Measurements from ENCODE around the gene EPHA3. TPM values are rescaled to one million over a fixed set of nuclear protein-coding genes. Genes with fewer than 3 reads are reported as not detected.

The EPHA3 gene
- total RNA-seq, 1 donor from 2014 or later = 3.3 TPM

DNA sequence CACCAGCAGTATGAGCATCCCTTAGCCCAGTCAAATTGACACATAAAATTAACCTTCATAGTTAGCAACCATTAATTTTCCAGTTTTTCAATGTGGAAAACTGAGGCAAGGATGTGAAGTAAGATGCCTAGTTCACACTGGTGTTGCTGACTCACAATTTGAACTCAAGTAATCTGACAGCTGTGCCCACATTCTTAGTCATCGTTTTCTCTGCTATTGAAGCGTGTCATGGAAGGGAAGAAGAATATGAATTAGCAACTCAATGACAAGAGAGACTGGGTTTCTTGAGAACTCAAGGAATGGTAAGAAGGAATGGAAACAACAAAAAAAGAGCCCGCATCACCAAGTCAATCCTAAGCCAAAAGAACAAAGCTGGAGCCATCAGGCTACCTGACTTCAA lies 261.4 kb downstream of the EPHA3 start:
- intact Hi-C loops (cut with DNase I) = no loop called here
- Histone ChIP-seq H3K4me3 (no peak overlapping the region), H3K4me1 (no peaks in the 10 kb centered on the region), H3K9me3 (no peaks in the 10 kb centered on the region), H3K36me3 (no peaks in the 10 kb centered on the region), H3K27me3 (no peaks in the 10 kb centered on the region), H3K27ac (no peak overlapping the region)
- no peak for DNase-seq (ENCODE audit: low spot score in 2 of 2)
- TF ChIP-seq, protein P1, sequence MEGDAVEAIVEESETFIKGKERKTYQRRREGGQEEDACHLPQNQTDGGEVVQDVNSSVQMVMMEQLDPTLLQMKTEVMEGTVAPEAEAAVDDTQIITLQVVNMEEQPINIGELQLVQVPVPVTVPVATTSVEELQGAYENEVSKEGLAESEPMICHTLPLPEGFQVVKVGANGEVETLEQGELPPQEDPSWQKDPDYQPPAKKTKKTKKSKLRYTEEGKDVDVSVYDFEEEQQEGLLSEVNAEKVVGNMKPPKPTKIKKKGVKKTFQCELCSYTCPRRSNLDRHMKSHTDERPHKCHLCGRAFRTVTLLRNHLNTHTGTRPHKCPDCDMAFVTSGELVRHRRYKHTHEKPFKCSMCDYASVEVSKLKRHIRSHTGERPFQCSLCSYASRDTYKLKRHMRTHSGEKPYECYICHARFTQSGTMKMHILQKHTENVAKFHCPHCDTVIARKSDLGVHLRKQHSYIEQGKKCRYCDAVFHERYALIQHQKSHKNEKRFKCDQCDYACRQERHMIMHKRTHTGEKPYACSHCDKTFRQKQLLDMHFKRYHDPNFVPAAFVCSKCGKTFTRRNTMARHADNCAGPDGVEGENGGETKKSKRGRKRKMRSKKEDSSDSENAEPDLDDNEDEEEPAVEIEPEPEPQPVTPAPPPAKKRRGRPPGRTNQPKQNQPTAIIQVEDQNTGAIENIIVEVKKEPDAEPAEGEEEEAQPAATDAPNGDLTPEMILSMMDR (IDR thresholded peaks at IDR 0.05) = no peak

- intact Hi-C loops (cut with DNase I) = no loop called here
- no peaks in the 10 kb centered on the region for H3K36me3 ChIP-seq
- no peaks in the 10 kb centered on the region for H3K27me3 ChIP-seq
- TF ChIP-seq, protein P1 (IDR thresholded peaks at IDR 0.05) = no peak
- no peak overlapping the region for H3K4me3 ChIP-seq
- no peaks in the 10 kb centered on the region for H3K9me3 ChIP-seq
- H3K27ac ChIP-seq = no peak overlapping the region
- no peak for DNase-seq (ENCODE audit: low spot score in 2 of 2)
- H3K4me1 ChIP-seq = no peaks in the 10 kb centered on the region
These were observed 265.0 kb downstream of the EPHA3 start for GRCh38 chr3:89372456-89372855.

DNA sequence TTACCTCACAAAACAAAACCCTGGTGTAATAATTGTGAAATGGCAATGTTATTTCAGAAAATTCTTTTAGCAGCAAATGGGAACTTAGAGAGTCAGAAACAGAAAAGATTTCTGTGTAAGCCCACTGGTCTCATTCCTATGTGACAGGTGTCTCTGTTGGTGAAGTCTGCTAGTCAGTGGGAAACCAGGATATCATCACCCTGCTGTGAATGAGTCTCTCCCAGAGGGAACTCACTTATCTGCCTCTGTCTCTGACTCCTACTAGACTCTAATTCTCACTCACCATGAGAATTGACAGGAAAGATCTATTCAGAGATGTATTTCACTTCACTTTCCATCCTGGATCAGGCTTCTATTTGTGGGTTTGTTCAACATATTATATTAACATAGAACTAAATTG lies 266.0 kb downstream of the EPHA3 start:
- no peak overlapping the region for H3K27ac ChIP-seq
- no peaks in the 10 kb centered on the region for H3K27me3 ChIP-seq
- no peak for DNase-seq (ENCODE audit: low spot score in 2 of 2)
- H3K36me3 ChIP-seq = no peaks in the 10 kb centered on the region
- intact Hi-C loops (cut with DNase I) = no loop called here
- TF ChIP-seq, protein P1 (IDR thresholded peaks at IDR 0.05) = no peak
- H3K4me3 ChIP-seq = no peak overlapping the region
- no peaks in the 10 kb centered on the region for H3K9me3 ChIP-seq
- H3K4me1 ChIP-seq = no peaks in the 10 kb centered on the region

DNA sequence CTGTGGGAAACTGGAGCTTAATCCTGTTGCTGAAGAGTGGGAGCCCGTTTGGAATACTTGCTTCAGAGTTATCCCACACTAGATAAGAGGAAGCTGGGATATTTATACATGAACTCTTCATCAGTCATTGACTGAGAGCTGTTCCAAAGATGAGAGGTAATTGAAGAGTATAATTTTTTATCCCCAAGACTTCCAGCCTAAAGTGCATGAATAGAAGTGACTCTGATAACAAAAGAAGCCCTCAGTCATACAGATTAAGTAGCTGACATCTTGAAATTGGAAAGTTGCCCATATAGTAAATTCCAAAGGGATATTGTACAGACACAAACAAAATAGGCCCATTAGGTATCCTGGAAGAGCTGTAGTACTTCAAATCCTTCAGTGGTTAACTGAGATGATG lies 268.0 kb downstream of the EPHA3 start:
- intact Hi-C loops (cut with DNase I) = no loop called here
- no peaks in the 10 kb centered on the region for H3K27me3 ChIP-seq
- TF ChIP-seq, protein P1 (IDR thresholded peaks at IDR 0.05) = no peak

DNA sequence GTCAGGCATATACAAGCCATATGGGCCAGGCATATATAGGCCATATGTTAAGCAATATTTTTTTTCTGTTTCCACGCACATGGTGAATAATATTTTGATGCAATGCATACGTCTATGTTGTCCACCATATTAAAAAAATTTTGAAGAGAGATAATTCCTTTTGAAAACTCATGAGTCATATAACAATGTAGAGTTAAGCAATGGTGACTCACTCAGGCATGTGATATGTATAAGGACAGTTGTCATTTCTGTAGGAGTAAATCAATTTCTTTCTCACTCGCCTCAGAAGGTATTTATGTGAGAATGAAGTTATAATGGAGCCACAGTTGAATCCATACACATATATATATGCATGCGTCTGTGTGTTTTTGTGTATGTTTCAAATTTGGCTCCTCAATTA lies 272.6 kb downstream of the EPHA3 start:
- no peaks in the 10 kb centered on the region for H3K36me3 ChIP-seq
- no peak overlapping the region for H3K4me3 ChIP-seq
- H3K9me3 ChIP-seq = no peaks in the 10 kb centered on the region
- no peak for DNase-seq (ENCODE audit: low spot score in 2 of 2)
- H3K4me1 ChIP-seq = no peaks in the 10 kb centered on the region
- TF ChIP-seq, protein P1 (IDR thresholded peaks at IDR 0.05) = no peak
- H3K27ac ChIP-seq = no peak overlapping the region
- intact Hi-C loops (cut with DNase I) = no loop called here
- no peaks in the 10 kb centered on the region for H3K27me3 ChIP-seq

More for the DNA sequence above, 268.0 kb downstream of the EPHA3 start:
- no peaks in the 10 kb centered on the region for H3K36me3 ChIP-seq
- no peak overlapping the region for H3K27ac ChIP-seq
- H3K4me3 ChIP-seq = no peak overlapping the region
- H3K9me3 ChIP-seq = no peaks in the 10 kb centered on the region
- no peak for DNase-seq (ENCODE audit: low spot score in 2 of 2)
- H3K4me1 ChIP-seq = no peaks in the 10 kb centered on the region

DNA sequence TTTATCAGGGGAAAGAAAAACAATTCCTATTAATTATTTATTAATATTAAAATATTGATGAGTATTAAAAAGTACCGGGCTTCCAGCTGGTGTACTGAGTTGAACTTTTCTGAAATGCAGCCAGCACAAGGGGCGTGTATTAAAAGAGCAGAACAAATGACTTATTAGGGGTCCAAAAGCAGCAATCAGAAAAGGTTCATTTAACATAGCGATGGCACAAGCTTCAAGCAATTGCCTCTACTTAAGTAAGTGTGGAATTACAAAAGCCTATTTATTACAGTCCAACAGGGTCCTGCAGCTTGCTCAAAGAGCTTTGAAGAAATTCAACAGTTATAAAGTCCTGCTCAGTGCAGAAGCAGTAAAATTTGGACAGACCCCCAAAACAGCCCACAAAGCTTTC lies 285.6 kb downstream of the EPHA3 start:
- Histone ChIP-seq H3K27me3 (no peaks in the 10 kb centered on the region), H3K36me3 (no peaks in the 10 kb centered on the region), H3K27ac (no peak overlapping the region), H3K4me1 (no peaks in the 10 kb centered on the region), H3K9me3 (no peaks in the 10 kb centered on the region), H3K4me3 (no peak overlapping the region)
- TF ChIP-seq, protein P1 (IDR thresholded peaks at IDR 0.05) = no peak
- intact Hi-C loops (cut with DNase I) = no loop called here
- no peak for DNase-seq (ENCODE audit: low spot score in 2 of 2)

Data from ascending aorta (tissue), 2 donors.